Neuronal stem cell (in vitro differentiated cells): ENCODE data around the gene SH2D3C.

ENCODE experiments used
- DNase-seq: peaks from one replicate; pipeline ENCODE4 v3.0.0-alpha.2; 2013; ENCODE audit warnings: low spot score
- H2AFZ ChIP-seq: one replicate; pipeline ENCODE4 v1.6.1; 2013; ENCODE audit warnings: mild to moderate bottlenecking, low read length, inconsistent platforms
- H2AK5ac ChIP-seq: 2 replicates; pipeline ENCODE4 v1.6.1; 2013; ENCODE audit warnings: low read depth, mild to moderate bottlenecking, inconsistent platforms, low read length, moderate library complexity, mixed read lengths
- H2BK120ac ChIP-seq: 2 replicates; pipeline ENCODE4 v1.6.1; 2013; ENCODE audit warnings: low read depth, mild to moderate bottlenecking, inconsistent platforms, low read length, moderate library complexity, mixed read lengths
- H2BK12ac ChIP-seq: one replicate; pipeline ENCODE4 v1.6.1; 2013; ENCODE audit warnings: low read length, inconsistent platforms
- H2BK15ac ChIP-seq: 2 replicates; pipeline ENCODE4 v1.6.1; 2013; ENCODE audit warnings: mild to moderate bottlenecking, low read length, inconsistent platforms, mixed read lengths
- H2BK5ac ChIP-seq: one replicate; pipeline ENCODE4 v1.6.1; 2013; ENCODE audit warnings: inconsistent platforms, mild to moderate bottlenecking, low read length, moderate library complexity
- H3K14ac ChIP-seq: one replicate; pipeline ENCODE4 v1.6.1; 2013; ENCODE audit warnings: low read length, inconsistent platforms
- H3K18ac ChIP-seq: 2 replicates; pipeline ENCODE4 v1.6.1; 2013; ENCODE audit warnings: low read length, inconsistent platforms
- H3K23ac ChIP-seq: 2 replicates; pipeline ENCODE4 v1.6.1; 2013; ENCODE audit warnings: low read depth, mild to moderate bottlenecking, mixed read lengths, low read length, inconsistent platforms; ENCODE audit not compliant: poor library complexity
- H3K27ac ChIP-seq: replicated peaks from 3 replicates; pipeline ENCODE4 v1.5.1; 2013; ENCODE audit warnings: low read length, inconsistent platforms
- H3K27me3 ChIP-seq, 3 experiments: 2 replicates each; pipeline ENCODE4 v1.6.1; 2013; ENCODE audit warnings: low read length in 3 of 3, mild to moderate bottlenecking in 2 of 3, inconsistent platforms in 1 of 3, low read depth in 1 of 3, mixed read lengths in 1 of 3, moderate library complexity in 1 of 3; ENCODE audit not compliant: control insufficient read depth in 3 of 3, insufficient read depth in 3 of 3
- H3K36me3 ChIP-seq, 2 donors: replicated peaks in 1 of 2; 2 replicates each; pipeline ENCODE4 v1.6.1; 2013; ENCODE audit warnings: low read length in 2 of 2; ENCODE audit not compliant: control insufficient read depth in 2 of 2, insufficient read depth in 2 of 2
- H3K4ac ChIP-seq: 2 replicates; pipeline ENCODE4 v1.6.1; 2013; ENCODE audit warnings: inconsistent platforms, mild to moderate bottlenecking, low read length, moderate library complexity
- H3K4me1 ChIP-seq, 2 donors: 1 replicate in 1 of 2; 2 replicates in 1 of 2; pipeline ENCODE4 v1.6.1; 2013; ENCODE audit warnings: low read length in 2 of 2, low read depth in 1 of 2; ENCODE audit not compliant: control insufficient read depth in 2 of 2, insufficient read depth in 1 of 2
- H3K4me2 ChIP-seq: one replicate; pipeline ENCODE4 v1.6.1; 2013; ENCODE audit warnings: mild to moderate bottlenecking, low read length, inconsistent platforms; ENCODE audit not compliant: insufficient read depth, poor library complexity, severe bottlenecking
- H3K4me3 ChIP-seq, 2 donors: 2 replicates each; pipeline ENCODE4 v1.5.1; 2013; ENCODE audit warnings: low read length in 2 of 2, mild to moderate bottlenecking in 2 of 2, inconsistent platforms in 1 of 2, moderate library complexity in 1 of 2
- H3K79me1 ChIP-seq: one replicate; pipeline ENCODE4 v1.6.1; 2013; ENCODE audit warnings: low read depth, mild to moderate bottlenecking, inconsistent platforms, low read length, moderate library complexity
- H3K9ac ChIP-seq: one replicate; pipeline ENCODE4 v1.6.1; 2013; ENCODE audit warnings: mild to moderate bottlenecking, low read depth, low read length, inconsistent platforms; ENCODE audit not compliant: poor library complexity
- H3K9me3 ChIP-seq, 2 donors: replicated peaks in 1 of 2; 2 replicates each; pipeline versions ENCODE3 to v1.6.1; 2013; ENCODE audit warnings: low read length in 2 of 2, mild to moderate bottlenecking in 2 of 2, inconsistent platforms in 1 of 2, low read depth in 1 of 2, mixed read lengths in 1 of 2, moderate library complexity in 1 of 2; ENCODE audit not compliant: control insufficient read depth in 2 of 2, insufficient read depth in 1 of 2
- H4K8ac ChIP-seq: one replicate; pipeline ENCODE4 v1.6.1; 2013; ENCODE audit warnings: low read depth, mild to moderate bottlenecking, inconsistent platforms, low read length, moderate library complexity
- H4K91ac ChIP-seq: one replicate; pipeline ENCODE4 v1.6.1; 2013; ENCODE audit warnings: low read length, low read depth, mild to moderate bottlenecking, inconsistent platforms; ENCODE audit not compliant: poor library complexity
- WGBS, 2 donors: extraction: QIAGEN DNeasy Blood & Tissue Kit; methylation state at CpG; one replicate each; pipeline ENCODE4 v1.1.7; 2013; ENCODE audit warnings: missing lambda C conversion rate in 2 of 2, mixed read lengths in 1 of 2; ENCODE audit not compliant: insufficient read length in 2 of 2, insufficient replicate concordance in 1 of 2; ENCODE audit errors: extremely low coverage in 2 of 2; 5-methylcytosine and 5-hydroxymethylcytosine counted together

The SH2D3C gene

GRCh38 chr9:127693697-127694096 is 84.8 kb downstream of the SH2D3C start:
- H3K36me3 ChIP-seq = peaks cover 15 to 28% of the 10 kb centered on the region in 2 donors
- WGBS, 2 donors = no CpG with 5 or more reads among the region's 4 CpGs
- H4K8ac ChIP-seq = no peak overlapping the region
- DNase-seq = no peak
- H3K27ac ChIP-seq = no peak overlapping the region
- no peak overlapping the region for H3K18ac ChIP-seq
- H3K9ac ChIP-seq = no peak overlapping the region
- H3K27me3 ChIP-seq = no peaks in the 10 kb centered on the region
- H2BK12ac ChIP-seq = no peak overlapping the region
- H3K23ac ChIP-seq = no peak overlapping the region
- H4K91ac ChIP-seq = no peak overlapping the region
- H3K79me1 ChIP-seq = no peaks in the 10 kb centered on the region
- H3K4me3 ChIP-seq = no peak overlapping the region
- no peak overlapping the region for H3K4ac ChIP-seq
- no peak overlapping the region for H3K14ac ChIP-seq
- H3K9me3 ChIP-seq = peaks cover 4 to 6% of the 10 kb centered on the region in 2 donors
- no peak overlapping the region for H2AK5ac ChIP-seq
- no peak overlapping the region for H2AFZ ChIP-seq
- no peak overlapping the region for H2BK5ac ChIP-seq
- no peaks in the 10 kb centered on the region for H3K4me1 ChIP-seq
- no peak overlapping the region for H2BK120ac ChIP-seq
- no peak overlapping the region for H3K4me2 ChIP-seq
- no peak overlapping the region for H2BK15ac ChIP-seq

DNA sequence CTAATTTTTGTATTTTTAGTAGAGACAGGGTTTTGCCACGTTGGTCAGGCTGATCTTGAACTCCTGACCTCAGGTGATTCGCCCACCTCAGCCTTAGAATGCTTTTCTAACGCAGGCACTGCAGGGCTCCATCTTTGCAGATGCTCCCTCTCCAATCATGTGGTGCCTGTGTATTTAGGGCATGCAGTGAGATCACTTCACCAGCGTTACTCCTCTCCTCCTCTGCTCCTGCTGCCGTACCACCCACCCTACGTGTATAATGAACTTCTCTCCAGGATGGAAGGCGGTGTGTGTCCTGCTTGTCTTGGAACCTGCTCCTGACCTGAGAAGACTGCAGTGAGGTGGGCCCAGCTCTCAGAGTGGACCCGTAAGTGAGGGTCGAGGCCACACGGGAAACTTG is 85.3 kb downstream of the SH2D3C start:
- Histone ChIP-seq H4K91ac (no peak overlapping the region), H2BK12ac (no peak overlapping the region), H3K36me3 (peaks cover 15 to 33% of the 10 kb centered on the region in 2 donors), H2AFZ (no peak overlapping the region), H3K14ac (no peak overlapping the region), H2BK15ac (no peak overlapping the region), H3K27me3 (no peaks in the 10 kb centered on the region), H2BK120ac (no peak overlapping the region), H3K4me2 (no peak overlapping the region), H3K9me3 (peaks cover 4 to 6% of the 10 kb centered on the region in 2 donors), H2BK5ac (no peak overlapping the region), H2AK5ac (no peak overlapping the region), H3K27ac (no peak overlapping the region), H3K18ac (no peak overlapping the region), H3K23ac (no peak overlapping the region), H3K79me1 (no peaks in the 10 kb centered on the region), H3K9ac (peak overlapping the region; percentile 32), H4K8ac (no peak overlapping the region), H3K4me3 (no peak overlapping the region), H3K4ac (no peak overlapping the region), H3K4me1 (no peaks in the 10 kb centered on the region)
- DNase-seq = no peak
- no CpG with 5 or more reads among the region's 10 CpGs for WGBS, 2 donors

- Histone ChIP-seq H2BK12ac (no peak overlapping the region), H3K27me3 (no peaks in the 10 kb centered on the region), H3K9me3 (peaks cover 4 to 6% of the 10 kb centered on the region in 2 donors), H2BK5ac (no peak overlapping the region), H3K27ac (no peak overlapping the region), H2AK5ac (no peak overlapping the region), H3K23ac (no peak overlapping the region), H4K91ac (no peak overlapping the region), H3K18ac (no peak overlapping the region), H3K14ac (no peak overlapping the region), H3K4me1 (no peaks in the 10 kb centered on the region), H2AFZ (no peak overlapping the region), H3K4ac (no peak overlapping the region), H3K36me3 (peaks cover 15 to 36% of the 10 kb centered on the region in 2 donors), H2BK120ac (no peak overlapping the region), H2BK15ac (no peak overlapping the region), H3K79me1 (no peaks in the 10 kb centered on the region), H4K8ac (no peak overlapping the region), H3K9ac (no peak overlapping the region), H3K4me2 (no peak overlapping the region), H3K4me3 (no peak overlapping the region)
- WGBS, 2 donors = no CpG with 5 or more reads among the region's 20 CpGs
- DNase-seq = no peak
Observed at GRCh38 chr9:127692071-127692470, 86.4 kb downstream of the SH2D3C start.

DNA sequence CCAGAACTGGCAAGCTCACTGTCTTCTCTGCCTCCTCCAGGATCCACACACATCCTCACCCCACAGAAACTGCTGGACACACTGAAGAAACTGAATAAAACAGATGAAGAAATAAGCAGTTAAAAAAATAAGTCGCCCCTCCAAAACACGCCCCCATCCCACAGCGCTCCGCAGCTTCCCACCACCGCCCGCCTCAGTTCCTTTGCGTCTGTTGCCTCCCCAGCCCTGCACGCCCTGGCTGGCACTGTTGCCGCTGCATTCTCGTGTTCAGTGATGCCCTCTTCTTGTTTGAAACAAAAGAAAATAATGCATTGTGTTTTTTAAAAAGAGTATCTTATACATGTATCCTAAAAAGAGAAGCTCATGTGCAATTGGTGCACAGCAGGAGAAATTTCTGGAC is 87.7 kb downstream of the SH2D3C start:
- Histone ChIP-seq H3K27ac (no peak overlapping the region), H2AK5ac (no peak overlapping the region), H3K79me1 (no peaks in the 10 kb centered on the region), H2BK12ac (no peak overlapping the region), H3K4me1 (no peaks in the 10 kb centered on the region), H3K9ac (no peak overlapping the region), H3K9me3 (peaks cover 4 to 6% of the 10 kb centered on the region in 2 donors), H2AFZ (no peak overlapping the region), H2BK15ac (no peak overlapping the region), H3K4ac (no peak overlapping the region), H4K91ac (no peak overlapping the region), H2BK120ac (no peak overlapping the region), H4K8ac (no peak overlapping the region), H3K23ac (no peak overlapping the region), H3K14ac (no peak overlapping the region), H3K18ac (no peak overlapping the region), H3K4me2 (no peak overlapping the region), H3K27me3 (no peaks in the 10 kb centered on the region), H2BK5ac (no peak overlapping the region), H3K36me3 (peaks cover 15 to 46% of the 10 kb centered on the region in 2 donors), H3K4me3 (no peak overlapping the region)
- DNase-seq = no peak
- WGBS, 2 donors = no CpG with 5 or more reads among the region's 10 CpGs
